GM12878 (cell line): ENCODE results near the gene STXBP2. TPM values are rescaled to one million over a fixed set of nuclear protein-coding genes. Genes with fewer than 3 reads are reported as not detected.
A peak's percentile ranks its signal among the peaks of the same experiment; 100 is the strongest.

Source experiments
- BACH1 ChIP-seq: fragments of 450-650 bp; IDR thresholded peaks from 2 replicates; pipeline ENCODE4 v1.6.1; 2017; ENCODE audit warnings: mild to moderate bottlenecking, borderline replicate concordance
- CHD4 ChIP-seq: fragments of 200-600 bp; sonication (generic); IDR thresholded peaks from 2 replicates; pipeline ENCODE4 v1.6.1; 2016; ENCODE audit warnings: mild to moderate bottlenecking
- DPF2 ChIP-seq: fragments of 450-650 bp; IDR thresholded peaks from 2 replicates; pipeline ENCODE4 v1.6.1; 2017; ENCODE audit warnings: mild to moderate bottlenecking
- EP300 ChIP-seq, 2 experiments: fragments of 150-350 bp in 1 of 2; IDR thresholded peaks; 2 replicates each; pipeline ENCODE4 v1.6.1; 2011 to 2012; ENCODE audit warnings: low read depth in 2 of 2, low read length in 2 of 2, borderline replicate concordance in 1 of 2, improper control_type of control experiment in 1 of 2, inconsistent platforms in 1 of 2; ENCODE audit not compliant: control insufficient read depth in 1 of 2
- EZH2 ChIP-seq: IDR thresholded peaks from 2 replicates; pipeline ENCODE4 v1.6.1; 2012; ENCODE audit warnings: low read depth, mild to moderate bottlenecking, control low read depth, inconsistent platforms, low read length, borderline replicate concordance; ENCODE audit not compliant: control insufficient read depth
- FOS ChIP-seq: IDR thresholded peaks from 3 replicates; pipeline ENCODE4 v1.6.1; 2011; ENCODE audit warnings: borderline replicate concordance; ENCODE audit not compliant: insufficient read length; ENCODE audit errors: extremely low read depth
- GABPA ChIP-seq: IDR thresholded peaks from 2 replicates; pipeline ENCODE4 v1.6.1; 2014; ENCODE audit warnings: antibody characterized with exemption, low read depth, mild to moderate bottlenecking, inconsistent platforms
- GATAD2B ChIP-seq: fragments of 450-650 bp; conservative IDR thresholded peaks from 2 replicates; pipeline ENCODE4 v1.6.1; 2017; ENCODE audit warnings: low read depth, mild to moderate bottlenecking, moderate library complexity
- HDAC2 ChIP-seq: fragments of 200-600 bp; sonication (generic); IDR thresholded peaks from 2 replicates; pipeline ENCODE4 v1.6.1; 2017
- MXI1 ChIP-seq: fragments of 150-350 bp; IDR thresholded peaks from 2 replicates; pipeline ENCODE4 v1.6.1; 2011; ENCODE audit warnings: low read depth, mild to moderate bottlenecking, inconsistent platforms, low read length, improper control_type of control experiment
- NBN ChIP-seq: fragments of 450-650 bp; IDR thresholded peaks from 2 replicates; pipeline ENCODE4 v1.6.1; 2016
- POLR2A ChIP-seq: IDR thresholded peaks from 2 replicates; pipeline ENCODE4 v1.6.1; 2011; ENCODE audit warnings: low read depth, mild to moderate bottlenecking, low read length
- SIN3A ChIP-seq: IDR thresholded peaks from 2 replicates; pipeline ENCODE4 v1.6.1; 2012; ENCODE audit warnings: low read depth, low read length, improper control_type of control experiment
- SMC3 ChIP-seq: IDR thresholded peaks from 2 replicates; pipeline ENCODE4 v1.6.1; 2011; ENCODE audit warnings: low read length, improper control_type of control experiment, borderline replicate concordance
- SP1 ChIP-seq: IDR thresholded peaks from one replicate; pipeline ENCODE4 v1.6.1; 2011; ENCODE audit warnings: low read depth, low read length
- SPI1 ChIP-seq: IDR thresholded peaks from 2 replicates; pipeline ENCODE4 v1.6.1; 2011; ENCODE audit warnings: low read depth, mild to moderate bottlenecking, low read length, moderate library complexity, borderline replicate concordance; ENCODE audit not compliant: insufficient read depth
- SREBF2 ChIP-seq: IDR thresholded peaks from 2 replicates; pipeline ENCODE4 v1.6.1; 2012; ENCODE audit warnings: mild to moderate bottlenecking, low read length
- polyA plus RNA-seq, 11 experiments: library from polyadenylated mRNA; depleted of rRNA in 4 of 11; unstranded in 6 of 11; stranded (reverse) in 5 of 11; fragments of >200 nt; fragmentation: Nextera tagmentation in 4 of 11; fragmentation: Illumina TruSeq in 1 of 11; extraction: Ambion mirVana in 4 of 11; extraction: Trizol in 1 of 11; gene quantifications; 1 replicate in 1 of 11; 2 replicates in 10 of 11; pipeline versions ENCODE4 v1.2.1 to v1.2.3, GENCODE V29; 2011 to 2016; ENCODE audit warnings: inconsistent platforms in 2 of 11, missing spikeins in 2 of 11, low read depth in 1 of 11
- total RNA-seq, 4 experiments: library from RNA; depleted of rRNA in 3 of 4; stranded (reverse); fragments of >200 nt in 3 of 4; fragmentation: Illumina TruSeq in 1 of 4; extraction: Trizol in 1 of 4; gene quantifications; 2 replicates each; pipeline versions ENCODE4 v1.2.1 to v1.2.3, GENCODE V29; 2013 to 2021
- TF ChIP-seq, protein P1 (sequence below): fragments of 150-350 bp; IDR thresholded peaks from 2 replicates; pipeline ENCODE4 v1.6.1; 2016; ENCODE audit warnings: low read depth, low read length
- TF ChIP-seq, protein P2 (sequence below): IDR thresholded peaks from 2 replicates; pipeline ENCODE4 v1.6.1; 2012; ENCODE audit warnings: low read depth, low read length, improper control_type of control experiment
- TF ChIP-seq, protein P3 (sequence below): fragments of 450-650 bp; IDR thresholded peaks from 2 replicates; pipeline ENCODE4 v1.6.1; 2016; ENCODE audit warnings: mild to moderate bottlenecking
- TF ChIP-seq, protein P4 (sequence below): IDR thresholded peaks from 2 replicates; pipeline ENCODE4 v1.6.1; 2011; ENCODE audit warnings: low read depth, mild to moderate bottlenecking, low read length, moderate library complexity, borderline replicate concordance; ENCODE audit errors: extremely low read depth
- TF ChIP-seq, protein P5 (sequence below): IDR thresholded peaks from 2 replicates; pipeline ENCODE4 v1.6.1; 2012; ENCODE audit warnings: low read depth, low read length, improper control_type of control experiment

STXBP2 gene
- total and polyA plus RNA-seq, 10 of the 15 experiments (the other 5 are each of a cell fraction or from before 2014, with no cell fraction given): 2.6 to 111 (median 61.4) TPM

DNA sequence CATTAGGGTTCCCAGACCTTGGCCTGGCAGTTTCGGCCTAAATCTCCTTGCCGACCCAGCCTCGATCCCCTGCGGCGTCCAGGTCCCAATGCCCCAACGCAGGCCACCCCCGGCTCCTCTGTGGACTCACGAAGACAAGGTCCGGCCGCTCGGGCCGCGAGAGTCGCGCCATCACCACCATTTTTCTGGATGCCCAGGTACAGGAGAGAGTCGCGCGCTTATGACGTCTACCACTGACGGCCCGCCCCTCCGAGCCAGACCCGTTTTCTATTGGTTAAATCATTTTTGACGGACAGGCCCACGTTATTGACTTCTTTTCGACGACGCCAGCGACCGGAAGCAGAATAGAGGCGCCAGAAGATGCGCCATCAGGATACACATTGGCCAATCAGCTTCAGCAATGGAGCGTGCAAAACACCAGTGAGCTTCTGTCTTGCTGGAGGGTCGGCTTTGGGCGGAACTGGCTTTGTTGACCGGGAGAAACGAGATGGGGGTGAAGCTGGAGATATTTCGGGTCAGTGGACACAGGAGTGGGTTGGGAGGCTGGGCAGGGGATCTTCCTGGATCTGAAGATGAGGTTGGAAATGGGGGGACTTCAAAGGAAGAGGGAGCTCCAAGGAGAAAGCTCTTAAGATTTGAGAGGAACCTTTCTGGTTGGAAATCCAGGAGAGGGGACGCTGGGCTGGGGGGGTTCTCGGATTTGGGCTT, 7.4 kb upstream of the STXBP2 start, which contains the start of the genes PET100 and XAB2 (continued):
- TF ChIP-seq SMC3 (no peak), DPF2 (peak; percentile 98), GABPA (peak; percentile 93), POLR2A (peak; percentile 83), HDAC2 (peak; percentile 91), FOS (peak; percentile 81), GATAD2B (0 out of 2 replicates have a peak, but pooled peaks have one; percentile 52), NBN (peak; percentile 97), SPI1 (peak; percentile 64; the same call in 1 of the 2 replicates), BACH1 (peak; percentile 30; the same call in 1 of the 2 replicates), CHD4 (no peak), SIN3A (peak; percentile 76), EP300 (IDR thresholded peaks at IDR 0.05; ENCODE audit: borderline replicate concordance in 1 of 2, control insufficient read depth in 1 of 2, low read depth in 2 of 2, low read length in 2 of 2) (no peak), SP1 (peak; percentile 99), EZH2 (no peak), SREBF2 (no peak), MXI1 (peak; percentile 90)
- TF ChIP-seq, protein P1, sequence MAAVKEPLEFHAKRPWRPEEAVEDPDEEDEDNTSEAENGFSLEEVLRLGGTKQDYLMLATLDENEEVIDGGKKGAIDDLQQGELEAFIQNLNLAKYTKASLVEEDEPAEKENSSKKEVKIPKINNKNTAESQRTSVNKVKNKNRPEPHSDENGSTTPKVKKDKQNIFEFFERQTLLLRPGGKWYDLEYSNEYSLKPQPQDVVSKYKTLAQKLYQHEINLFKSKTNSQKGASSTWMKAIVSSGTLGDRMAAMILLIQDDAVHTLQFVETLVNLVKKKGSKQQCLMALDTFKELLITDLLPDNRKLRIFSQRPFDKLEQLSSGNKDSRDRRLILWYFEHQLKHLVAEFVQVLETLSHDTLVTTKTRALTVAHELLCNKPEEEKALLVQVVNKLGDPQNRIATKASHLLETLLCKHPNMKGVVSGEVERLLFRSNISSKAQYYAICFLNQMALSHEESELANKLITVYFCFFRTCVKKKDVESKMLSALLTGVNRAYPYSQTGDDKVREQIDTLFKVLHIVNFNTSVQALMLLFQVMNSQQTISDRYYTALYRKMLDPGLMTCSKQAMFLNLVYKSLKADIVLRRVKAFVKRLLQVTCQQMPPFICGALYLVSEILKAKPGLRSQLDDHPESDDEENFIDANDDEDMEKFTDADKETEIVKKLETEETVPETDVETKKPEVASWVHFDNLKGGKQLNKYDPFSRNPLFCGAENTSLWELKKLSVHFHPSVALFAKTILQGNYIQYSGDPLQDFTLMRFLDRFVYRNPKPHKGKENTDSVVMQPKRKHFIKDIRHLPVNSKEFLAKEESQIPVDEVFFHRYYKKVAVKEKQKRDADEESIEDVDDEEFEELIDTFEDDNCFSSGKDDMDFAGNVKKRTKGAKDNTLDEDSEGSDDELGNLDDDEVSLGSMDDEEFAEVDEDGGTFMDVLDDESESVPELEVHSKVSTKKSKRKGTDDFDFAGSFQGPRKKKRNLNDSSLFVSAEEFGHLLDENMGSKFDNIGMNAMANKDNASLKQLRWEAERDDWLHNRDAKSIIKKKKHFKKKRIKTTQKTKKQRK: peak; percentile 61; the same call in 1 of the 2 replicates
- TF ChIP-seq, protein P2, sequence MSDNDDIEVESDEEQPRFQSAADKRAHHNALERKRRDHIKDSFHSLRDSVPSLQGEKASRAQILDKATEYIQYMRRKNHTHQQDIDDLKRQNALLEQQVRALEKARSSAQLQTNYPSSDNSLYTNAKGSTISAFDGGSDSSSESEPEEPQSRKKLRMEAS: peak; percentile 37; the same call in 1 of the 2 replicates
- TF ChIP-seq, protein P3, sequence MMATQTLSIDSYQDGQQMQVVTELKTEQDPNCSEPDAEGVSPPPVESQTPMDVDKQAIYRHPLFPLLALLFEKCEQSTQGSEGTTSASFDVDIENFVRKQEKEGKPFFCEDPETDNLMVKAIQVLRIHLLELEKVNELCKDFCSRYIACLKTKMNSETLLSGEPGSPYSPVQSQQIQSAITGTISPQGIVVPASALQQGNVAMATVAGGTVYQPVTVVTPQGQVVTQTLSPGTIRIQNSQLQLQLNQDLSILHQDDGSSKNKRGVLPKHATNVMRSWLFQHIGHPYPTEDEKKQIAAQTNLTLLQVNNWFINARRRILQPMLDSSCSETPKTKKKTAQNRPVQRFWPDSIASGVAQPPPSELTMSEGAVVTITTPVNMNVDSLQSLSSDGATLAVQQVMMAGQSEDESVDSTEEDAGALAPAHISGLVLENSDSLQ: peak; percentile 100
- TF ChIP-seq, protein P4, sequence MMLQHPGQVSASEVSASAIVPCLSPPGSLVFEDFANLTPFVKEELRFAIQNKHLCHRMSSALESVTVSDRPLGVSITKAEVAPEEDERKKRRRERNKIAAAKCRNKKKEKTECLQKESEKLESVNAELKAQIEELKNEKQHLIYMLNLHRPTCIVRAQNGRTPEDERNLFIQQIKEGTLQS: peak; percentile 56; the same call in 1 of the 2 replicates
- TF ChIP-seq, protein P5, sequence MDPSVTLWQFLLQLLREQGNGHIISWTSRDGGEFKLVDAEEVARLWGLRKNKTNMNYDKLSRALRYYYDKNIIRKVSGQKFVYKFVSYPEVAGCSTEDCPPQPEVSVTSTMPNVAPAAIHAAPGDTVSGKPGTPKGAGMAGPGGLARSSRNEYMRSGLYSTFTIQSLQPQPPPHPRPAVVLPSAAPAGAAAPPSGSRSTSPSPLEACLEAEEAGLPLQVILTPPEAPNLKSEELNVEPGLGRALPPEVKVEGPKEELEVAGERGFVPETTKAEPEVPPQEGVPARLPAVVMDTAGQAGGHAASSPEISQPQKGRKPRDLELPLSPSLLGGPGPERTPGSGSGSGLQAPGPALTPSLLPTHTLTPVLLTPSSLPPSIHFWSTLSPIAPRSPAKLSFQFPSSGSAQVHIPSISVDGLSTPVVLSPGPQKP: peak; percentile 93
